A549 (cell line): Measurements from ENCODE around the gene CLK2. TPM values are rescaled to one million over a fixed set of nuclear protein-coding genes. Genes with fewer than 3 reads are reported as not detected.

ENCODE experiments used
- ATAC-seq, 2 experiments: fragments of 200-7000 bp in 1 of 2; fragments of >200 bp in 1 of 2; cut with Nextera tagmentation in 1 of 2; cut with Tn5 transposase in 1 of 2; 3 replicates each; pipeline versions ENCODE4 v1.8.0 to v1.9.1; 2018 to 2020; ENCODE audit warnings: mild to moderate bottlenecking in 1 of 2, moderate library complexity in 1 of 2
- CTCF ChIA-PET: fragments of 300-600 bp; sonication (Branson Sonifier 250); formaldehyde crosslinking; extraction: SDS; loops from one replicate; lab custom pipeline; 2021; ENCODE audit warnings: antibody characterized with exemption, inconsistent platforms; lab: Yijun Ruan, JAX
- POLR2A ChIA-PET: fragments of 350-600 bp; formaldehyde crosslinking; extraction: SDS; loops from one replicate; lab custom pipeline; 2021; ENCODE audit warnings: antibody characterized with exemption, inconsistent platforms; lab: Yijun Ruan, JAX
- DNase-seq, 2 experiments: peaks; one replicate each; pipeline versions ENCODE4 v3.0.0 to v3.0.0-alpha.2; 2011 to 2016; ENCODE audit warnings: low read depth in 1 of 2, low spot score in 1 of 2
- FAIRE-seq: peaks from 2 replicates; lab custom pipeline; 2011; peaks lifted over from hg19 to GRCh38; lab: Jason Lieb, UNC
- H3K27ac ChIP-seq, 2 experiments: fragments of >200 bp; sonication (Bioruptor Twin); formaldehyde crosslinking; 3 replicates each; pipeline ENCODE4 v1.5.1; 2016 to 2017
- H3K4me1 ChIP-seq: fragments of >200 bp; sonication (Bioruptor Twin); formaldehyde crosslinking; 3 replicates; pipeline ENCODE4 v1.6.1; 2016
- H3K4me2 ChIP-seq: fragments of >200 bp; sonication (Bioruptor Twin); formaldehyde crosslinking; 3 replicates; pipeline ENCODE4 v1.6.1; 2016
- H3K4me3 ChIP-seq: fragments of >200 bp; sonication (Bioruptor Twin); formaldehyde crosslinking; 3 replicates; pipeline ENCODE4 v1.5.1; 2016
- H3K9me3 ChIP-seq: fragments of >200 bp; sonication (Bioruptor Twin); formaldehyde crosslinking; 3 replicates; pipeline ENCODE4 v1.6.1; 2016
- BHLHE40 ChIP-seq: IDR thresholded peaks from 2 replicates; pipeline ENCODE4 v1.6.1; 2012; ENCODE audit warnings: low read depth, low read length, inconsistent platforms
- CHD2 ChIP-seq: fragments of 150-350 bp; IDR thresholded peaks from 2 replicates; pipeline ENCODE4 v1.6.1; 2014; ENCODE audit warnings: low read length; ENCODE audit not compliant: partially characterized antibody
- CHD4 ChIP-seq: fragments of 200-600 bp; sonication (generic); IDR thresholded peaks from 2 replicates; pipeline ENCODE4 v1.6.1; 2016; ENCODE audit warnings: antibody characterized with exemption, mild to moderate bottlenecking, borderline replicate concordance
- EHF ChIP-seq: fragments of 250-450 bp; sonication (Bioruptor Pico); IDR thresholded peaks from 2 replicates; pipeline ENCODE4 v1.5.0; 2020; ENCODE audit warnings: mild to moderate bottlenecking
- EHMT2 ChIP-seq: fragments of 200-600 bp; sonication (generic); IDR thresholded peaks from 2 replicates; pipeline ENCODE4 v1.6.1; 2016; ENCODE audit warnings: antibody characterized with exemption, low read depth, mild to moderate bottlenecking, moderate library complexity
- ESRRA ChIP-seq: fragments of 150-350 bp; IDR thresholded peaks from 2 replicates; pipeline ENCODE4 v1.6.1; 2014; ENCODE audit warnings: mild to moderate bottlenecking, low read length, borderline replicate concordance
- FOXS1 ChIP-seq: fragments of 250-450 bp; sonication (Bioruptor Pico); IDR thresholded peaks from 2 replicates; pipeline ENCODE4 v1.5.0; 2020; ENCODE audit warnings: mild to moderate bottlenecking, moderate library complexity
- GATA3 ChIP-seq: IDR thresholded peaks from 2 replicates; pipeline ENCODE4 v1.6.1; 2012; ENCODE audit warnings: borderline replicate concordance
- HOXA7 ChIP-seq: fragments of 250-450 bp; sonication (Bioruptor Pico); IDR thresholded peaks from 2 replicates; pipeline ENCODE4 v1.5.0; 2020; ENCODE audit warnings: mild to moderate bottlenecking, moderate library complexity
- HOXB13 ChIP-seq: fragments of 250-450 bp; sonication (Bioruptor Pico); IDR thresholded peaks from 2 replicates; pipeline ENCODE4 v1.5.0; 2020; ENCODE audit warnings: low read depth, mild to moderate bottlenecking, moderate library complexity
- HOXB5 ChIP-seq: fragments of 250-450 bp; sonication (Bioruptor Pico); IDR thresholded peaks from 2 replicates; pipeline ENCODE4 v1.5.0; 2020; ENCODE audit warnings: mild to moderate bottlenecking, moderate library complexity
- JUNB ChIP-seq: fragments of >200 bp; sonication (Bioruptor Twin); formaldehyde crosslinking; IDR thresholded peaks from 2 replicates; pipeline ENCODE4 v1.6.1; 2016
- KDM5A ChIP-seq: fragments of 200-600 bp; sonication (generic); IDR thresholded peaks from 2 replicates; pipeline ENCODE4 v1.6.1; 2016; ENCODE audit warnings: antibody characterized with exemption, mild to moderate bottlenecking
- MYC ChIP-seq: IDR thresholded peaks from 2 replicates; pipeline ENCODE4 v1.6.1; 2012; ENCODE audit warnings: mild to moderate bottlenecking, inconsistent platforms, low read length, improper control_type of control experiment, borderline replicate concordance
- NPAS2 ChIP-seq: fragments of 250-450 bp; sonication (Bioruptor Pico); IDR thresholded peaks from 2 replicates; pipeline ENCODE4 v1.8.0; 2022; ENCODE audit warnings: mild to moderate bottlenecking, moderate library complexity, borderline replicate concordance
- PHF8 ChIP-seq: fragments of 200-600 bp; sonication (generic); IDR thresholded peaks from 2 replicates; pipeline ENCODE4 v1.6.1; 2016; ENCODE audit warnings: low read depth, mild to moderate bottlenecking, antibody characterized with exemption, moderate library complexity, borderline replicate concordance
- POLR2A ChIP-seq: IDR thresholded peaks from 2 replicates; pipeline ENCODE4 v1.6.1; 2012; ENCODE audit warnings: mild to moderate bottlenecking, low read length
- POLR2AphosphoS2 ChIP-seq: conservative IDR thresholded peaks from 2 replicates; pipeline ENCODE4 v1.6.1; 2012; ENCODE audit warnings: low read length, improper control_type of control experiment, inconsistent platforms
- RAD21 ChIP-seq, 2 experiments: fragments of >200 bp in 1 of 2; sonication (Bioruptor Twin) in 1 of 2; formaldehyde crosslinking in 1 of 2; IDR thresholded peaks in 1 of 2; conservative IDR thresholded peaks in 1 of 2; 2 replicates in 1 of 2; 3 replicates in 1 of 2; pipeline ENCODE4 v1.6.1; 2012 to 2018; ENCODE audit warnings: inconsistent platforms in 1 of 2
- RARB ChIP-seq: fragments of 250-450 bp; sonication (Bioruptor Pico); IDR thresholded peaks from 2 replicates; pipeline ENCODE4 v1.8.0; 2021; ENCODE audit warnings: mild to moderate bottlenecking, moderate library complexity
- RNF2 ChIP-seq: fragments of 200-600 bp; sonication (generic); IDR thresholded peaks from 2 replicates; pipeline ENCODE4 v1.6.1; 2016; ENCODE audit warnings: low read depth, mild to moderate bottlenecking, antibody characterized with exemption, moderate library complexity, borderline replicate concordance
- SMC3 ChIP-seq: fragments of >200 bp; sonication (Bioruptor Twin); formaldehyde crosslinking; IDR thresholded peaks from 3 replicates; pipeline ENCODE4 v1.6.1; 2018; ENCODE audit warnings: inconsistent platforms
- ZNF302 ChIP-seq: fragments of 250-450 bp; sonication (Bioruptor Pico); IDR thresholded peaks from 2 replicates; pipeline ENCODE4 v1.9.0; 2021; ENCODE audit warnings: inconsistent platforms, mild to moderate bottlenecking, moderate library complexity
- WGBS: methylation state at CpG from one replicate; pipeline ENCODE4 v1.1.6; 2017; ENCODE audit errors: missing lambda C conversion rate; 5-methylcytosine and 5-hydroxymethylcytosine counted together
- polyA plus RNA-seq, 4 experiments: library from polyadenylated mRNA; depleted of rRNA in 3 of 4; stranded (reverse); fragments of >200 nt; fragmentation: RNase III in 1 of 4; extraction: RNeasy Plus Mini Kit Qiagen cat#74134 plus additional on column Dnase treatment in 1 of 4; gene quantifications; 2 replicates in 3 of 4; 3 replicates in 1 of 4; pipeline ENCODE4 v1.2.3, GENCODE V29; 2011 to 2017
- TF ChIP-seq, protein P1 (sequence below): fragments of 250-450 bp; sonication (Bioruptor Pico); IDR thresholded peaks from 2 replicates; pipeline ENCODE4 v1.5.0; 2021; ENCODE audit warnings: mild to moderate bottlenecking, moderate library complexity, borderline replicate concordance
- TF ChIP-seq, protein P2 (sequence below): fragments of >200 bp; sonication (Bioruptor Twin); formaldehyde crosslinking; IDR thresholded peaks from 3 replicates; pipeline ENCODE4 v1.5.1; 2016
- TF ChIP-seq, protein P3 (sequence below): IDR thresholded peaks from 2 replicates; pipeline ENCODE4 v1.6.1; 2012
- TF ChIP-seq, protein P4 (sequence below): fragments of 200-600 bp; sonication (generic); IDR thresholded peaks from 2 replicates; pipeline ENCODE4 v1.6.1; 2016; ENCODE audit warnings: antibody characterized with exemption, mild to moderate bottlenecking, moderate library complexity
- TF ChIP-seq, protein P5 (sequence below): fragments of >200 bp; sonication (Bioruptor Twin); formaldehyde crosslinking; IDR thresholded peaks from 2 replicates; pipeline ENCODE4 v1.6.1; 2016
- TF ChIP-seq, protein P6 (sequence below): IDR thresholded peaks from 2 replicates; pipeline ENCODE4 v1.6.1; 2012
- TF ChIP-seq, protein P7 (sequence below): fragments of 450-650 bp; IDR thresholded peaks from 2 replicates; pipeline ENCODE4 v1.6.1; 2014; ENCODE audit warnings: antibody characterized with exemption

The CLK2 gene
- polyA plus RNA-seq, 2 of the 4 experiments (the other 2 are of a cell fraction), result 37.9 to 45.7 TPM

DNA sequence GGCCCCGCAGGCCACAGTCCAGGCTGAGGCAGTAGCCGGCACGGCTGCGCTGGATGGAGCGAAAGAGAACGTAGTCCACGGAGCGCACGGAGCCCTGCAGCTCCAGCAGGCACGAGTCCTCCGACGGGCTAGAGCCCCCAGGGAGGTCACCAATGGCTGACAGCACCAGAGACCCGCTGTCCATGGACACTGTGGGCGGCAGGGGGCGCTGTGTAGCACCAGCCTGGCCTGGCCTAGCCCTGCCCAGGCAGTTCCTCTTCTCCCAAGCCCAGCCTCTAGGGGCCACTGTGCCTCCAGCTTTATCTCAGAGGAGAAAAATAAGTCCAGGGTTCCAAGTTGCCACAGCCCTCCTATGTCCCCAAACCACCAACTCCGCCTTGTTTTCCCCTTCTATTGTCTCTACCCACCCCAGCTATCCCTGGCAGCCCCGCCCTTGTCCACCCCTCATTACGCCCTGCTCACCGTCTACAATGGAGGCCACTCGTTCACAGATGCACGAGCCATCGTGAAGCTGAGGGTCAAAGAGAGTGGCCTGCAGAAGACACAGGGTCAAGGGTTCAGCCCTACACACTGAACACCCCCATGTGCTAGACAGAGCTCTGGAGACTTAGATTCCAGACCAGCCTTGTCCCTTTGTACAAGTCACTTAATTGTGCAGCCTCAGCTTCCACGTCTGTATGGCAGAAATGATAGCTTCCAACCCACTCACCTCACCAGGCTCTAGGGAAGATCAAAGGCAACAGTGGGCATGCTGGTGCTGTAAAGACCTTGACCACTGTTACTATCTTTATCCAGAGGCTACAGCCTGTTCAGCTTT lies 22.5 kb downstream of the CLK2 start:
- CTCF ChIA-PET, result interaction anchor here (0.6 to 10.4 kb wide), 80 partner anchors 10 to 1047 kb away, joined by 3 to 326 read pairs (median 5); partner anchors contain the start of genes ASH1L, CLK2, EFNA1 and FDPS
- FAIRE-seq (no peak), ATAC-seq (peak; percentile 82 to 92), DNase-seq (peak; percentile 91 to 98)
- Histone ChIP-seq H3K4me1 (peaks cover 19% of the 10 kb centered on the region), H3K4me3 (no peak overlapping the region), H3K4me2 (peak overlapping the region; percentile 52; the same call in 2 of the 3 replicates), H3K9me3 (no peaks in the 10 kb centered on the region), H3K27ac (peak overlapping the region in 1 of 2 experiments; percentile 76; a peak in 3 of 6 replicates)
- WGBS, result 32% methylated on average over 14 of the region's 23 CpGs
- POLR2A ChIA-PET, result interaction anchor here (1.0 to 2.4 kb wide), 4 partner anchors 11 to 73 kb away, joined by 4 to 13 read pairs (median 10); partner anchors contain the start of genes CLK2, MTX1, SCAMP3 and THBS3
- TF ChIP-seq MYC, result no peak
- TF ChIP-seq, protein P1, sequence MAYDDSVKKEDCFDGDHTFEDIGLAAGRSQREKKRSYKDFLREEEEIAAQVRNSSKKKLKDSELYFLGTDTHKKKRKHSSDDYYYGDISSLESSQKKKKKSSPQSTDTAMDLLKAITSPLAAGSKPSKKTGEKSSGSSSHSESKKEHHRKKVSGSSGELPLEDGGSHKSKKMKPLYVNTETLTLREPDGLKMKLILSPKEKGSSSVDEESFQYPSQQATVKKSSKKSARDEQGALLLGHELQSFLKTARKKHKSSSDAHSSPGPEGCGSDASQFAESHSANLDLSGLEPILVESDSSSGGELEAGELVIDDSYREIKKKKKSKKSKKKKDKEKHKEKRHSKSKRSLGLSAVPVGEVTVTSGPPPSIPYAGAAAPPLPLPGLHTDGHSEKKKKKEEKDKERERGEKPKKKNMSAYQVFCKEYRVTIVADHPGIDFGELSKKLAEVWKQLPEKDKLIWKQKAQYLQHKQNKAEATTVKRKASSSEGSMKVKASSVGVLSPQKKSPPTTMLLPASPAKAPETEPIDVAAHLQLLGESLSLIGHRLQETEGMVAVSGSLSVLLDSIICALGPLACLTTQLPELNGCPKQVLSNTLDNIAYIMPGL (CRISPR knock-in tag), result no peak
- TF ChIP-seq RNF2, result no peak
- TF ChIP-seq ZNF302 (CRISPR knock-in tag), result no peak
- no peak for TF ChIP-seq EHF (CRISPR knock-in tag)
- TF ChIP-seq KDM5A, result no peak
- TF ChIP-seq POLR2A, result no peak
- no peak for TF ChIP-seq POLR2AphosphoS2
- TF ChIP-seq, protein P2, sequence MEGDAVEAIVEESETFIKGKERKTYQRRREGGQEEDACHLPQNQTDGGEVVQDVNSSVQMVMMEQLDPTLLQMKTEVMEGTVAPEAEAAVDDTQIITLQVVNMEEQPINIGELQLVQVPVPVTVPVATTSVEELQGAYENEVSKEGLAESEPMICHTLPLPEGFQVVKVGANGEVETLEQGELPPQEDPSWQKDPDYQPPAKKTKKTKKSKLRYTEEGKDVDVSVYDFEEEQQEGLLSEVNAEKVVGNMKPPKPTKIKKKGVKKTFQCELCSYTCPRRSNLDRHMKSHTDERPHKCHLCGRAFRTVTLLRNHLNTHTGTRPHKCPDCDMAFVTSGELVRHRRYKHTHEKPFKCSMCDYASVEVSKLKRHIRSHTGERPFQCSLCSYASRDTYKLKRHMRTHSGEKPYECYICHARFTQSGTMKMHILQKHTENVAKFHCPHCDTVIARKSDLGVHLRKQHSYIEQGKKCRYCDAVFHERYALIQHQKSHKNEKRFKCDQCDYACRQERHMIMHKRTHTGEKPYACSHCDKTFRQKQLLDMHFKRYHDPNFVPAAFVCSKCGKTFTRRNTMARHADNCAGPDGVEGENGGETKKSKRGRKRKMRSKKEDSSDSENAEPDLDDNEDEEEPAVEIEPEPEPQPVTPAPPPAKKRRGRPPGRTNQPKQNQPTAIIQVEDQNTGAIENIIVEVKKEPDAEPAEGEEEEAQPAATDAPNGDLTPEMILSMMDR, result peak; percentile 99
- TF ChIP-seq SMC3, result peak; percentile 87
- no peak for TF ChIP-seq NPAS2 (CRISPR knock-in tag)
- TF ChIP-seq, protein P3, sequence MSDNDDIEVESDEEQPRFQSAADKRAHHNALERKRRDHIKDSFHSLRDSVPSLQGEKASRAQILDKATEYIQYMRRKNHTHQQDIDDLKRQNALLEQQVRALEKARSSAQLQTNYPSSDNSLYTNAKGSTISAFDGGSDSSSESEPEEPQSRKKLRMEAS, result peak; percentile 65
- no peak for TF ChIP-seq PHF8
- TF ChIP-seq CHD4, result no peak
- TF ChIP-seq ESRRA, result no peak
- no peak for TF ChIP-seq EHMT2
- TF ChIP-seq BHLHE40, result no peak
- no peak for TF ChIP-seq HOXB5 (CRISPR knock-in tag)
- TF ChIP-seq, protein P4, sequence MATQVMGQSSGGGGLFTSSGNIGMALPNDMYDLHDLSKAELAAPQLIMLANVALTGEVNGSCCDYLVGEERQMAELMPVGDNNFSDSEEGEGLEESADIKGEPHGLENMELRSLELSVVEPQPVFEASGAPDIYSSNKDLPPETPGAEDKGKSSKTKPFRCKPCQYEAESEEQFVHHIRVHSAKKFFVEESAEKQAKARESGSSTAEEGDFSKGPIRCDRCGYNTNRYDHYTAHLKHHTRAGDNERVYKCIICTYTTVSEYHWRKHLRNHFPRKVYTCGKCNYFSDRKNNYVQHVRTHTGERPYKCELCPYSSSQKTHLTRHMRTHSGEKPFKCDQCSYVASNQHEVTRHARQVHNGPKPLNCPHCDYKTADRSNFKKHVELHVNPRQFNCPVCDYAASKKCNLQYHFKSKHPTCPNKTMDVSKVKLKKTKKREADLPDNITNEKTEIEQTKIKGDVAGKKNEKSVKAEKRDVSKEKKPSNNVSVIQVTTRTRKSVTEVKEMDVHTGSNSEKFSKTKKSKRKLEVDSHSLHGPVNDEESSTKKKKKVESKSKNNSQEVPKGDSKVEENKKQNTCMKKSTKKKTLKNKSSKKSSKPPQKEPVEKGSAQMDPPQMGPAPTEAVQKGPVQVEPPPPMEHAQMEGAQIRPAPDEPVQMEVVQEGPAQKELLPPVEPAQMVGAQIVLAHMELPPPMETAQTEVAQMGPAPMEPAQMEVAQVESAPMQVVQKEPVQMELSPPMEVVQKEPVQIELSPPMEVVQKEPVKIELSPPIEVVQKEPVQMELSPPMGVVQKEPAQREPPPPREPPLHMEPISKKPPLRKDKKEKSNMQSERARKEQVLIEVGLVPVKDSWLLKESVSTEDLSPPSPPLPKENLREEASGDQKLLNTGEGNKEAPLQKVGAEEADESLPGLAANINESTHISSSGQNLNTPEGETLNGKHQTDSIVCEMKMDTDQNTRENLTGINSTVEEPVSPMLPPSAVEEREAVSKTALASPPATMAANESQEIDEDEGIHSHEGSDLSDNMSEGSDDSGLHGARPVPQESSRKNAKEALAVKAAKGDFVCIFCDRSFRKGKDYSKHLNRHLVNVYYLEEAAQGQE, result no peak
- peak; percentile 88 to 90 for TF ChIP-seq RAD21 (conservative IDR thresholded peaks at IDR 0.05 in 1 of 2, IDR thresholded peaks at IDR 0.05 in 1 of 2)
- TF ChIP-seq, protein P5, sequence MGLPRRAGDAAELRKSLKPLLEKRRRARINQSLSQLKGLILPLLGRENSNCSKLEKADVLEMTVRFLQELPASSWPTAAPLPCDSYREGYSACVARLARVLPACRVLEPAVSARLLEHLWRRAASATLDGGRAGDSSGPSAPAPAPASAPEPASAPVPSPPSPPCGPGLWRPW, result no peak
- no peak for TF ChIP-seq FOXS1
- no peak for TF ChIP-seq JUNB
- no peak for TF ChIP-seq GATA3
- no peak for TF ChIP-seq HOXA7
- no peak for TF ChIP-seq HOXB13
- TF ChIP-seq, protein P6, sequence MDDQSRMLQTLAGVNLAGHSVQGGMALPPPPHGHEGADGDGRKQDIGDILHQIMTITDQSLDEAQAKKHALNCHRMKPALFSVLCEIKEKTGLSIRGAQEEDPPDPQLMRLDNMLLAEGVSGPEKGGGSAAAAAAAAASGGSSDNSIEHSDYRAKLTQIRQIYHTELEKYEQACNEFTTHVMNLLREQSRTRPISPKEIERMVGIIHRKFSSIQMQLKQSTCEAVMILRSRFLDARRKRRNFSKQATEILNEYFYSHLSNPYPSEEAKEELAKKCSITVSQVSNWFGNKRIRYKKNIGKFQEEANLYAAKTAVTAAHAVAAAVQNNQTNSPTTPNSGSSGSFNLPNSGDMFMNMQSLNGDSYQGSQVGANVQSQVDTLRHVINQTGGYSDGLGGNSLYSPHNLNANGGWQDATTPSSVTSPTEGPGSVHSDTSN, result no peak
- TF ChIP-seq CHD2, result no peak
- TF ChIP-seq RARB (CRISPR knock-in tag), result no peak
- TF ChIP-seq, protein P7, sequence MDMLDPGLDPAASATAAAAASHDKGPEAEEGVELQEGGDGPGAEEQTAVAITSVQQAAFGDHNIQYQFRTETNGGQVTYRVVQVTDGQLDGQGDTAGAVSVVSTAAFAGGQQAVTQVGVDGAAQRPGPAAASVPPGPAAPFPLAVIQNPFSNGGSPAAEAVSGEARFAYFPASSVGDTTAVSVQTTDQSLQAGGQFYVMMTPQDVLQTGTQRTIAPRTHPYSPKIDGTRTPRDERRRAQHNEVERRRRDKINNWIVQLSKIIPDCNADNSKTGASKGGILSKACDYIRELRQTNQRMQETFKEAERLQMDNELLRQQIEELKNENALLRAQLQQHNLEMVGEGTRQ, result no peak
